Mucosa of descending colon (tissue), 3 donors: ENCODE results near the gene PLEKHA6. TPM values are rescaled to one million over a fixed set of nuclear protein-coding genes. Genes with fewer than 3 reads are reported as not detected.
A peak's percentile ranks its signal among the peaks of the same experiment; 100 is the strongest.

Source experiments
- ATAC-seq: fragments of 200-7000 bp; cut with Tn5 transposase; one replicate; pipeline ENCODE4 v1.9.1; 2020; ENCODE audit warnings: mild to moderate bottlenecking, moderate library complexity
- DNase-seq, 3 donors: peaks; one replicate each; pipeline ENCODE4 v3.0.0-alpha.2; 2020
- H3K36me3 ChIP-seq: fragments of 200-600 bp; one replicate; pipeline ENCODE4 v1.8.0; 2021; ENCODE audit warnings: low read depth, mild to moderate bottlenecking
- H3K4me1 ChIP-seq: fragments of 200-600 bp; one replicate; pipeline ENCODE4 v1.8.0; 2021; ENCODE audit warnings: low read depth, mild to moderate bottlenecking
- H3K4me3 ChIP-seq: fragments of 200-600 bp; one replicate; pipeline ENCODE4 v1.8.0; 2021; ENCODE audit warnings: mild to moderate bottlenecking
- H3K9me3 ChIP-seq: fragments of 200-600 bp; one replicate; pipeline ENCODE4 v1.8.0; 2021; ENCODE audit warnings: mild to moderate bottlenecking
- intact Hi-C, 2 donors: fragments of 100-400 bp; cut with DNase I in 1 of 2; cut with micrococcal nuclease in 1 of 2; formaldehyde crosslinking; loops; one replicate each; pipeline versions ENCODE4 v1.11.0 to v1.11.1; 2022; cut with DNase I, micrococcal nuclease
- total RNA-seq, 3 donors: library from RNA; stranded (reverse); fragmentation: NEBNext Ultra II Directional in 2 of 3; extraction: Animal tissue kit (Norgen Biotek cat#: 25700) in 2 of 3; gene quantifications; one replicate each; pipeline versions ENCODE4 v1.2.1 to v1.2.4, GENCODE V29; 2021 to 2023
- TF ChIP-seq, protein P1 (sequence below): fragments of 200-600 bp; IDR thresholded peaks from one replicate; pipeline ENCODE4 v1.8.0; 2022; ENCODE audit warnings: antibody characterized with exemption, mild to moderate bottlenecking
- donor health status: DM: no; HTN: no; CAD: no; lungs with moderate emphysema.
- donor health status: DM: no; HTN: no; CAD: no.
- donor health status: DM: no; HTN: yes; CAD: no.

PLEKHA6 gene
- total RNA-seq, 3 donors from 2014 or later: 82.4 to 154 (median 115) TPM

DNA sequence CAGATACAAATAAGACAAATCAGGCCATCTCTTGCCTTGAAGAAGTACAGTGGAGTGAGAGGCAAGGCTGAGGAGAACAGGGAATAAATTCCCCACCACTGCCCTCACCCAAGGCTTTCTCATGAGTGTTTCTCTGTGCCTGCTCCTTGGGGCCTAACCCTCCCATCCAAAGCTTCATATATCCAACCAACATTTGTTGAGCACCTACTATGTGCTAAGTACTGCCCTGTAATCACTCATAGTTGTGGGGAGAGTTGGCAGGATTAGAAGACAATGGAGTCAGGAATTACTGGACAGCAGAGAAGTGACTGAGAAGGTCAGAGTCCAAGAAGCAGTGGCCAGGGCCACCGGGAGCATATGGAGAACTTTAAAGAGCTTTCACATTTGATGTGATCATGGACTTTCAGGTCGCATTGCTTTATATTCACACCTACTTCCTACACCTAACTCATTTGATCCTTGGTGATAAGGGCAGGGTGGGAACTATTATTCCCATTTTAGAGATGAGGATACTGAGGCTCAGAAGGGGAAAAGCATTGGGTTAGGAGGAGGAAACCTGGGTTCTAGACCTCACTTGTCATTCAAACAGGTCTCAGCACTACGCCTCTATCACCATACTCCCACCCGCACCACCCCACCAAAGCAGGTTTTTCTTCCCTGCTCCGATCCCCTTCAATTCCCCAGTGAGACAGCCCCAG, 6.4 kb downstream of the PLEKHA6 start:
- Histone ChIP-seq H3K4me3 (no peak overlapping the region), H3K36me3 (no peaks in the 10 kb centered on the region), H3K9me3 (no peaks in the 10 kb centered on the region), H3K4me1 (peaks cover 31% of the 10 kb centered on the region)
- TF ChIP-seq, protein P1, sequence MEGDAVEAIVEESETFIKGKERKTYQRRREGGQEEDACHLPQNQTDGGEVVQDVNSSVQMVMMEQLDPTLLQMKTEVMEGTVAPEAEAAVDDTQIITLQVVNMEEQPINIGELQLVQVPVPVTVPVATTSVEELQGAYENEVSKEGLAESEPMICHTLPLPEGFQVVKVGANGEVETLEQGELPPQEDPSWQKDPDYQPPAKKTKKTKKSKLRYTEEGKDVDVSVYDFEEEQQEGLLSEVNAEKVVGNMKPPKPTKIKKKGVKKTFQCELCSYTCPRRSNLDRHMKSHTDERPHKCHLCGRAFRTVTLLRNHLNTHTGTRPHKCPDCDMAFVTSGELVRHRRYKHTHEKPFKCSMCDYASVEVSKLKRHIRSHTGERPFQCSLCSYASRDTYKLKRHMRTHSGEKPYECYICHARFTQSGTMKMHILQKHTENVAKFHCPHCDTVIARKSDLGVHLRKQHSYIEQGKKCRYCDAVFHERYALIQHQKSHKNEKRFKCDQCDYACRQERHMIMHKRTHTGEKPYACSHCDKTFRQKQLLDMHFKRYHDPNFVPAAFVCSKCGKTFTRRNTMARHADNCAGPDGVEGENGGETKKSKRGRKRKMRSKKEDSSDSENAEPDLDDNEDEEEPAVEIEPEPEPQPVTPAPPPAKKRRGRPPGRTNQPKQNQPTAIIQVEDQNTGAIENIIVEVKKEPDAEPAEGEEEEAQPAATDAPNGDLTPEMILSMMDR: no peak
- ATAC-seq: peak; percentile 28
- DNase-seq: no peak
- intact Hi-C loops: no loop called here

DNA sequence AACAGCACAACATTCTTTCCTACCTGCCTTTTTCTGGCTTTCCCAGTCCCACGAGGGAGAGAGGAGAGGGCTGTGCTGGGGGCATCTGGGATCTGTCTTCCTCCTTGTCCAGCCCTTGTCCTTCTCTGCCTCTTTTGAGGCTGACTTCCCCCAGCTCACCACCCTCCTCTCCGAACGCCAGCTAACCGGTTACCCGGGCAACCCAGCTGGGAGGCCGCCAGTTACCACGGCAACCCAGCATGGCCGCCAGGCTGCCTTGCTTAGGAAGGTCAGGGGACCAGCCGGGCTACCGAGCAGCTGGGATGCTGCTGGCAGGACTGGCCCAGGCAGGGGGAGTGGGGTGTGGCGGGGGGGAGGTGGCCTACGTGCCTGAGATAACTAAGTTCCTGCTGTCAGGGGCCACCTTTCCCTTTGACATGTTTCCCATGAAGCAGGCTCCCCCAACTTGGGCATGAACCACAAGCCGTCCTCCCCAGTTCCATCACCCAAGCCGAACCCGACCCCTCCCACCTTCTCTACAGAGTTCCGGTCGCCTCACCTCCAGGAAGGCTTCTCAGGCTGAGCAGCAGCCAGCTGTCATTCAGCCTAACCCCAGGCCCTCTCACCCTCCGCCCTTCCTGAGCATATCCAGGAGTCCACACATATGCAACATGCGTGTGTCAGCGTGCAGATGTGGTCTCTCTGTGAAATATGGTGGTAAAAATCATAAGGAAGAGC, 8.7 kb downstream of the PLEKHA6 start:
- Histone ChIP-seq H3K4me3 (no peak overlapping the region), H3K4me1 (peaks cover 50% of the 10 kb centered on the region), H3K9me3 (no peaks in the 10 kb centered on the region), H3K36me3 (no peaks in the 10 kb centered on the region)
- intact Hi-C loops: no loop called here
- ATAC-seq: peak; percentile 24
- TF ChIP-seq, protein P1: no peak
- DNase-seq: peak; percentile 76 to 82 (median 79)

DNA sequence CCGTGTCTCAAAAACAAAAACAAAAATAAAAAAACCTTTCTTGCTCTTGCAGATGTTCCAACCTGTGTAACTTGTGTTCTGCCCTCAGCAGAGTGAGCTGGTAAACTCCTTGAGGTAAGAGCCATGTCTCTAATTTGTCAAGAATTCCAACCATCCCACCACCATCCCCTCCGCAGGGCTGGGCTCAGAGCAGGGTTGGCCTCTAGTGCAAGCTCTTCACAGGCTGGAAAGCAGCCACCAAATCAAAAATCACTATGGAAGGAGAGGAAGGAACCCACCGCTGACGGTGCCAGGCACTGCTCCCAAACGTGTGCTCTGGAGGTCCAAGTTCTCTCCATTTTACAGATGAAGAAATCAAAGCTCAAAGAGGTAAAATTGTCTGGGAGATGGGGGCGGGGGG, 9.4 kb downstream of the PLEKHA6 start:
- TF ChIP-seq, protein P1: no peak
- intact Hi-C loops: no loop called here
- Histone ChIP-seq H3K4me1 (peaks cover 54% of the 10 kb centered on the region), H3K36me3 (no peaks in the 10 kb centered on the region), H3K4me3 (no peak overlapping the region), H3K9me3 (no peaks in the 10 kb centered on the region)
- no peak for DNase-seq
- no peak for ATAC-seq

DNA sequence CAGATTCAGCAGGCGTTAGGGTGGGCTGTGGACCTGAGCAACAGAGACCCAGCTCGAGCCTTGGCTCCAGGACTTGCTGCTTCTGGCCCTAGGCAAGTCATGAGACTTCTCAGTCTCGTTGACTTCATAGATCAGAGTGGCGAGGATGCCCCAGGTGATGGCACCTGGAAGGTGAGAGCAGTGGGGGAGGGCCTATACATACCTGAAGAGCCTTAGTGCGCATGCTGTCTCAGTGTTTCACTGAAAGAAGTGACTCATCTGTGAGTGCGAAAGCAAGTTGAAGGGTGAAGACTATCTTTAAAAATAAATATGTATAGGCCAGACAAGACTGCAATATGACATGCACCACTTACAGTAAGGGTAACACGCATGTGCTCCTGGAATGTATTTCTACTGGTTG, 10.1 kb downstream of the PLEKHA6 start:
- no peak for DNase-seq
- H3K4me1 ChIP-seq: peaks cover 56% of the 10 kb centered on the region
- no peak for ATAC-seq
- TF ChIP-seq, protein P1: no peak
- H3K36me3 ChIP-seq: no peaks in the 10 kb centered on the region
- H3K9me3 ChIP-seq: no peaks in the 10 kb centered on the region
- intact Hi-C loops: no loop called here
- H3K4me3 ChIP-seq: no peak overlapping the region

DNA sequence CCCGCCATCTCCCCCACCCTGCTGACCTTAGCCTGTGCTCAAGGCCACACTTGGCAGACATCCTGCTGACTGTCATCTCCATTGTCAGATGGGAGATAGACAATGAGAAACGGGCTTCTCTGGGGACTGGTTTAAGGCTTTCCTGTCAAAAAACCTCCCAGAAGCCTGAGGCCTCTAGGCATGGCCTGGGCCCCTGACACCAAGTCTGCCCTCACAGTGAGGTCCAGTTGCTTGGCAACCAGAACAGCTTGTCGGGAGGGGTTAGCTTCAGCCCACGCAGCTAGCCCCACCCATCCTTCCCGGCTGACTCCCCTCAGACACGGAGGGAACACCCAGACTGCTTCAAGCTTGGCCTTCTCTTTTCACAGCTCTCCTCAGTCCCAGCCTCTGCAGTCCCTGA, 11.0 kb downstream of the PLEKHA6 start:
- H3K36me3 ChIP-seq: no peaks in the 10 kb centered on the region
- ATAC-seq (peak; percentile 75), DNase-seq (peak; percentile 77 to 86 (median 81))
- H3K9me3 ChIP-seq: no peaks in the 10 kb centered on the region
- TF ChIP-seq, protein P1: no peak
- intact Hi-C loops: no loop called here
- H3K4me3 ChIP-seq: no peak overlapping the region
- peaks cover 58% of the 10 kb centered on the region for H3K4me1 ChIP-seq
